Right renal pelvis (tissue), 4 donors: ENCODE results near the gene PLB1. TPM values are rescaled to one million over a fixed set of nuclear protein-coding genes. Genes with fewer than 3 reads are reported as not detected.

Experiments
- DNase-seq, 4 donors: peaks; one replicate each; pipeline ENCODE4 v3.0.0-alpha.2; 2013; ENCODE audit warnings: low read depth in 4 of 4, low spot score in 3 of 4, missing footprints in 1 of 4
- polyA plus RNA-seq, 4 donors: library from polyadenylated mRNA; unstranded; fragments of 120-200 nt; gene quantifications; one replicate each; pipeline ENCODE4 v1.2.1, GENCODE V29; 2013; ENCODE audit not compliant: insufficient read length in 4 of 4

The PLB1 gene
- polyA plus RNA-seq, 4 donors: 0.65 to 1.3 (median 1.2) TPM

GRCh38 chr2:28496781-28497180 is 921 bp downstream of the PLB1 start:
- no peak for DNase-seq

DNA sequence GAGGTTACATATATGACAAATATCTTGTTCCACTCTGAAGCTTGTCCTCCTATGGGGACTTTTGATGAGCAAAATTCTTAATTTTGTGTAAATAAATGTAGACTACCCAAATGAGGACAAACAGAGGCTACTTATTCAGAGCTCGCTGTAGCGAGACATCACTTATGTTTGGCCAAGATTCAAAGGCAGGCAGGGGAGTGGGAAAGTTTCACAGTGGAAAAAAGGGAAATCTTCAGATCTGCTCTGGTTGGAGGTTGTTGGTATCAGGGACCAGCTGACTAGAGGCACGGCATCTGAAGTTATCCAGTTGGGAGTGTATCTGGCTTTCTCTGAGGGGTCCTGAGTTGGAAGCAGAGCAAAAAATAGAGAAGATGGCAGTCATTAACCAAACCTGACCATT is 1.3 kb downstream of the PLB1 start:
- DNase-seq: no peak

DNA sequence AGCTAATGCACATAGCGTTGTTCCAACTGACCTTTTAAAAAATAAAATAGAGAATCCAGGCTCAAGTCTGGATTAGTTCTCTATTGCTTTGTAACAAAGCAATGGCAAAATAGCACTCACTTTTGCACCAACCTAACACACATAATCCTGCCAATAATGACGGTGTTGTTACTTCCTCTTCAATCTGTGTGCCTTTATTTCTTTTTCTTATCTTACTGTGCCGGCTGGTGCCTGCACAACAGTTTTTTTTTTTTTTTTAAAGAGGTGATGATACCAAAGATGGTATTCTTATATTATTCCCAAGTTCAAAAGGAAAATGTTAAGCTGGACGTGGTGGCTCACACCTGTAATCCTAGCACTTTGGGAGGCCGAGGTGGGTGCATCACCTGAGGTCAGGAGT is 3.4 kb downstream of the PLB1 start:
- no peak for DNase-seq

DNA sequence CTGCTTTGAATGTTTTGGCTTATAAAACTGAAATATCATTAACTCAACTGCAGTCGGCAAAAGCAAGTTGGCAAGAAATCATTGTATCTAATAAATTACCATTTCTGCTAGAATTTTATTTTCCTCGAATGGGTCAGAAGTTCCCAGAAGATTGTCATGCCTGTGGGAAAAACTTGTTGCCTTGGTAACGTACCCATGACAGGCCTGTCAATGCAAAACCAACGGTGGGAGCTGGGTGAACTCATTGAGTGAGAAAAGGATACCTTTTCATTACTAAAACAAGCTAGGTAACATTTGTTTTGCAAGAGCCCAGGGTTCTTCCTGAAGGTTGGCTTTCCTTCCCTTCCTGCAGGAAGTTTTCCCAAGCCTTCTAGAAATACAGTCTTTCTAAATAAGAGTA is 9.5 kb downstream of the PLB1 start:
- DNase-seq: no peak

GRCh38 chr2:28506112-28506910 is 10.5 kb downstream of the PLB1 start:
- no peak for DNase-seq

GRCh38 chr2:28507796-28508764 is 12.2 kb downstream of the PLB1 start:
- DNase-seq: peak in 3 of 4 donors; percentile 4 to 33 (median 22)

DNA sequence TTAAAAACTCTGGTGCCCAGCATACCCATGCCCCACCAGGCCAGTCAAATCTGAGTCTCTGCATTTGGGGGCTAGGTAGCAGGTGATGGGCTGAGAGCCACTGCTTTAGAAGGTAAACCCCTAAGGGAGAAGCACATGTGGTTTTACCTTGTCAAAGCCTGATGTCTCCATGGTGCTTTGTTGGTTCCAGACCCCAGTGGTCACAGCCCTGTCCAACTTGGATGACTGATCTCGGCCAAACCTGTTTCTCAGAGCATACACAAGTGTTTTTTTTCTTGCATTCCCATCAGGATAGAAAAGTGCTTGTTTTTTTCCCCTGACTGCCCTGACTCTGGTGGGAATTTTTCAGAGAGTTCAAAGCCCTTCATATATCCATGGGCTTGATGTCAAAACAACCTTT is 13.5 kb downstream of the PLB1 start:
- no peak for DNase-seq

DNA sequence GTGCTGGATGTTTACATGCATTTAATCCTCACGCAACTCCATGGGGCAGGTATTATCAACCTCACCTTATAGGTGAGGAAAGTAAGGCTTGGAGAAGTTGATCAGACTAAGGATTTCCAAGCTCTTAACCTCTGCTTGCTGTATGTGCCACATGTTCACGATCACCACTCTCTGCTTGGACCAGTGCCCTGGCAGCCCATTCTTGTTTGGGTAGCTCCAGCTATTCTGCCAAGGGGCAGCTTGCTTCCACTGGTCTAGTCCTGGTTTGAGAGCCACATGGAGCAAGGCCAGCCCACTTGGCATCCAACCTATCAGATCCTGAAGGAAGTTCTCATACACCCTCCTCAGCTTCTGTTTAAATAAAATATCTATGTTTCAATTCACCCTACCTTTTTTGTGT is 14.3 kb downstream of the PLB1 start:
- no peak for DNase-seq

- DNase-seq: no peak
These were observed 16.2 kb downstream of the PLB1 start for GRCh38 chr2:28511871-28512606.

DNA sequence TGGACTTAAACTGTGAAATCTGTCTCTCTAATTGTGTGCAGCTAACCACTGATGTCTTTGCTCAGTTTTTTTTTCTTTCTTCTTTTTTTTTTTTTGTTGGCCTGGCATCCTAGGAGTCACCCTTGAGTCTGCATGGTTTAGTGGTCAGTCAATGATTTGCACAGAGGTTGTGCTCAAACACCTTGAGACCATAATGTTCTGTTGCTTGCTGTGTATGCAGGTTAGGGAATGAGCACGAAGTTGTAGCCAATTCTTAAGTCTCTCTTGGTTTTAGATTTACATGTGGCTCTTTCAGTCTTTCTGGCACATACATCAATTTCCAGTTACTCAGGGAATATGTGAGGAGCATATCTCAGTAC is 16.7 kb downstream of the PLB1 start:
- DNase-seq: no peak

DNA sequence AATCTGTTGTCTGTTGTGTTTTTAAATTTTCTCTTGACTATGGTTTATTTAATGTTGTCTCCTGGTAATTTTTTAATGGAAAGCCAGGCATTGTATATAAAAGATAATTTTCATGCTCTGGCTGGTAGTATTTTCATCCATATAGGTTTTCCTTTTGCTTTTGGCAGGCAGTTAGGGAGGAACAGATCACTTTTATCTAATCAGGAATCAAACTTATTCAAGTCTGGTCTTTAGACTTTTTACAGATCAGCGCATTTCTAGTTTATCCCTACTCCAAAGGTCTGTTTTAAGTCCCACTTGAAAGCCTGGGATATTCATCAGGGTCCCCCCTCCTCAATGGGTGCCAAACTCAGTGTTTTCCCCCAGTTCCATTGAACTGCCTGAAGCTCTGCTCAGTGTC is 17.2 kb downstream of the PLB1 start:
- no peak for DNase-seq

- DNase-seq: no peak
These were observed 19.4 kb downstream of the PLB1 start for GRCh38 chr2:28515176-28515751.

DNA sequence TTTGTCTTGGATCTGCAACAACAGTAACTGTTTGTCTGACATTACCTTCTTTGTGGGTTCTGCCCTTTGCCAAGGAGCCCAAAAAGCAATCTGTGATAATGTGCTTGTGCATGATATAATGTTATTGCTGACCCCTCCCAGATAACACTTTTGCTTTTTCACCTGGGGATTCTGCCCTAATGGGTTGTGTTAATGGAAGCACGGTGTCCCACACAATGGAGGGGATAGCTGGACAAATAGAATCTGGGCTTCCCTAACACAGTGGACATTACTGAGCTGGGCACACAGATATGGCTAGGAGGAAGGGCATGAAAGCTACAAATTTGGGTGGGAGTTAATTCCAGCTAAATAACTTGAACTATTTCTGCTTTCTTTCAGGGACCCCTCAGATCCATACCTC is 20.6 kb downstream of the PLB1 start:
- no peak for DNase-seq

DNA sequence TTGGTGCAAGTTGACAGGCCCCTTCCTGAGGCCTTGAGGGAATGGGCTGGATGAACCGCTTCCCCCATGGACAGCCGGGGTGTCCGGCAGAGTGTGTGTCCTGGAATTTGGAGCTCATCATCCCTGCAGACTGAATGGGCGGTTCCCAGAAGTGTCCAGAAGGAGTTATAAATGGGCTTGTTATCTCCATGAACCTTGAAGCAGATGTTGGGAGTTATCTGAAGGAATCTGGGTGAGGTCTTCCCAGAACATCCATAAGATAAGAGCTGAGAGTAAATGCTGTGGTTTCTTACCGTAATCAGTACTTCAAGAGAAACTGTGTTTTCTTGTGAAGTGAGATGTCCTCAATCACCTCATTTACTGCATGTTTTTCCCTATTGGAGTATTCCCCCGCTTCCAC is 21.1 kb downstream of the PLB1 start:
- DNase-seq: no peak

DNA sequence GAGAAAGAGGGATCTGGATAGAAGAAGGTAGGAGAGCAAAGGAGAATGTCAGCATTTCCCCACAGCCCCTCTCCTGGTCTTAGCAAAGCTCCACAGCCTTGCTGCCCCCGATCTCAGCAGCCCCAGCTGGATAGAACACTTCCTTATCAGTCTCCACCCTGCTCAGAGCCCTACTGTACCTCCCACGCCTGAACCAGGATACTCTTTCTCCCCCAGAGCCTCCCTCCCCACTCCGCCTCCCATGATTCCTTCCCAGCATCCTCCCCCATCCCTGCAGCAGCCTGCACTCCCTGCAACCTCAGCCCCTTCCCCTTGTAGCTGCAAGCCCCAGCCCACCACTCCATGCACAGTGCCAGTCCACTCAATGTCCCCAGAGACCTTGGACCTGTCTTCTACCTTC is 25.8 kb downstream of the PLB1 start:
- DNase-seq: peak in 1 of 4 donors; percentile 54

DNA sequence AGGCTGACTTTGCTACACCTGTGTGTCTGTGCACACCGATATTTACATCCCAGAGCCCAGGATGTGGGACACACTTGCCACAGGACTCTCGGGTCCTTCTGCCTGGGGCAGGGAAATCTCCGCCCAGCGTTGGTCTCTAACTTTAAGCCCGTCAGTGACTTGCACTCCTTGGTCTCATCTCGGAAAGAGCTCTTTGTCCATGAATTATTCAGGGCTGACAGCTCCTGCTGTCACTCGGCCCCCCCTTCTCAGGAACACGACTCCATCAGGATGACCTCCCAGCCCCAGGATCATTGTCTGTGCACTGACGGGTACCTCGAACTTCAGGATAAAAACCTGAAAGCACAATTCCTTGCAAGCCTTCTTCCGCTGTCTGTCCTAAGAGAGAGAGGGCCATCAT is 26.6 kb downstream of the PLB1 start:
- DNase-seq: no peak

DNA sequence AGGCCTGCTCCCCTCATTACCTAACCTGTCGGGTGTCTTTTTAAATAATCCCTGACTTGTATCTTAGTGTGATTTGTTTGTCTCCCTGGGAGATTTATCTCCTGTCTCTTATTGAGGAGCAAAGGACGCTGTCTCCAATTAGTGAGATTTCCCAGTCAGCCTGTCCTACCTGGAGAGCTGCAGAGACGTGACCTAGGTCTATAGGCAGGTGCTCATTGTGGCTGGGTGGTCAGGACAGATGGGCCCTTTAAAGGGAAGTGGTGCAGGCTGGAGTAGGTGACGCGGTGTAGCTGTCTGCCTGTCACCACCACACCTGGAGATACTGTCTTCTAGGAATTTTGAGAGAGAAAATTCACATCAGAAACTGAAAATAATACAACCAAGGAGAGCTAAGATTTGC is 28.0 kb downstream of the PLB1 start:
- no peak for DNase-seq

DNA sequence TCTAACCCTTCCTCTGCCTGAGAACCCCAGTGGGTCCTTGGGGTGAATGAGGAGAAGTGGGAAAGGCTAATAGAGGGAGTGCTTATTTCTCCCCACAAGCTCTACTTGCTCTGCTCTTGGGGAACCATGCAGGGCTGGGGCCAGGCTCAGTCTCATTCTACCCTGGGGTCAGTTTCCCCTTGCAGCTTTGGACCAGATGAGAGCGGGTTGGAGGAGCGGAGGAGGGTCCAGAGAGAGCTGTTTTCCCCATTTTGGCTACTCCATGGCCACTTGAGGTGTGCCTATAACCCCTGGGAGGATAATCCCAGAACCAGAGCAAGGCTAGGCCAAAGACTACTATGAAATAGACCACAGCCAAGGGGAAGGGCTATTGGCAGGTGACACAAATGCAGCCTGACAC is 29.6 kb downstream of the PLB1 start:
- no peak for DNase-seq

- no peak for DNase-seq
These were observed 30.8 kb downstream of the PLB1 start for GRCh38 chr2:28526527-28527132.

- DNase-seq: no peak
These were observed 31.3 kb downstream of the PLB1 start for GRCh38 chr2:28527196-28527595.
